HFF-Myc (cell line): ENCODE results near the gene FBXL19.
A peak's percentile ranks its signal among the peaks of the same experiment; 100 is the strongest.

Experiments
- DNase-seq: peaks from one replicate; pipeline ENCODE4 v3.0.0-alpha.2; 2011; ENCODE audit warnings: low read depth; ENCODE audit errors: extremely low read depth
- H3K4me3 ChIP-seq: replicated peaks from 2 replicates; pipeline ENCODE4 v1.5.1; 2011; ENCODE audit warnings: low read depth, mild to moderate bottlenecking, control low read depth, low read length
- TF ChIP-seq, protein P1 (sequence below): IDR thresholded peaks from 2 replicates; pipeline ENCODE4 v1.5.1; 2012; ENCODE audit warnings: mild to moderate bottlenecking, low read depth, low read length, control low read depth; ENCODE audit errors: missing control alignments

FBXL19 gene

DNA sequence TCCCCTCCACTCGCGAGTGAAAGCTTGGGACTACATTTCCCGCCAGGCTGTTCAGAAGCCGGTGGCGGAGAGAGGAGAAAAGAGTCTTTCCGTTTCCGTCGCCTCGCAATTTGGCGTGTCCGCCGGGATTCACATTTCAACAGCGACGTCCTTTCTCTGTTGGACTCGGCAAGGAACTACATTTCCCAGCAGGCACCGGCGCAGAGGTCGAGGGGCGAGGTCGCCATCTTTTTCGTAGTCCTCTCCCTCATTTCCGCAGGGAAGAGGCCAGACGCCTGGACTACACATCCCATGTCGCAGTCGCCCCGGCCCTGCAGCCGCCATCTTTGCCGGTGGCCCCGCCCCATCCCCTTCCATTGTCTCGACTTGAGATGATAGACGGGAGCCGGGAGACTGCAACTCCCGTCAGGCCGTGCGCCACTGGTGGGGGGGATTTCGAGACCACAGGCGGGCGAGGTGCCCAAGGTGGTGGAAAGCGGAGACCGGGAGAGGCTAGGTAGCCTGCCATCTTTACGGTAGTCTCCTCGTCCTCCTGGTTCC is 882 bp upstream of the FBXL19 start:
- DNase-seq = peak; percentile 99
- H3K4me3 ChIP-seq = peak overlapping the region; percentile 76
- TF ChIP-seq, protein P1, sequence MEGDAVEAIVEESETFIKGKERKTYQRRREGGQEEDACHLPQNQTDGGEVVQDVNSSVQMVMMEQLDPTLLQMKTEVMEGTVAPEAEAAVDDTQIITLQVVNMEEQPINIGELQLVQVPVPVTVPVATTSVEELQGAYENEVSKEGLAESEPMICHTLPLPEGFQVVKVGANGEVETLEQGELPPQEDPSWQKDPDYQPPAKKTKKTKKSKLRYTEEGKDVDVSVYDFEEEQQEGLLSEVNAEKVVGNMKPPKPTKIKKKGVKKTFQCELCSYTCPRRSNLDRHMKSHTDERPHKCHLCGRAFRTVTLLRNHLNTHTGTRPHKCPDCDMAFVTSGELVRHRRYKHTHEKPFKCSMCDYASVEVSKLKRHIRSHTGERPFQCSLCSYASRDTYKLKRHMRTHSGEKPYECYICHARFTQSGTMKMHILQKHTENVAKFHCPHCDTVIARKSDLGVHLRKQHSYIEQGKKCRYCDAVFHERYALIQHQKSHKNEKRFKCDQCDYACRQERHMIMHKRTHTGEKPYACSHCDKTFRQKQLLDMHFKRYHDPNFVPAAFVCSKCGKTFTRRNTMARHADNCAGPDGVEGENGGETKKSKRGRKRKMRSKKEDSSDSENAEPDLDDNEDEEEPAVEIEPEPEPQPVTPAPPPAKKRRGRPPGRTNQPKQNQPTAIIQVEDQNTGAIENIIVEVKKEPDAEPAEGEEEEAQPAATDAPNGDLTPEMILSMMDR = no peak

DNA sequence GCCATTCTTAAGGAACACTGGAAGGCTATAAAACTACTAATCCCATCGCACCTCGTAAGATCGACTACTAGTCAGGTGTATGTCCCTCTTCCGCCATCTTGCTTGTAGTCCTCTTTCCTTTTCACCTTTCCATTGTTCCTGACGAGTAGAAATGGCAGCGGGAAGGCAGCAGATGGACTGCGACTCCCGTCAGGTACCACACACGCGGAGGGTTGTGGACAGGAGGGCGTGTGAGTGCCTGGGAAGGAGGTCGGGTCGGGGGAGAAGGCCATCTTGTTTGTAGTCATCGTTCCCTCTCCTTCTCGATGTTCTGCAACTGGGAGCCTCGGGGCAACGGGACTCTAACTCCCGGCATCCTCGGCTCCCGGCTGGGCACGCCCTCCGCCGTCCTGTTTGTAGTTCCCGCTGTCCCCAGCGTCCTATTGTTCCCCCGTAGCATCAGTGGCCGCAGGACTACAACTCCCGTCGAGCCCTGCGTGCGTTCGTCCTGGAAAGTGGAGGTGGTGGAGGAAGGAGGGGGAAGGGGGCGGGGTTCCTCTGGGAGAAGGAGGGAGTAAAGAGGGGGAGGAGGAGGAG is 324 bp upstream of the FBXL19 start:
- TF ChIP-seq, protein P1 = no peak
- peak overlapping the region; percentile 76 for H3K4me3 ChIP-seq
- peak; percentile 99 for DNase-seq

DNA sequence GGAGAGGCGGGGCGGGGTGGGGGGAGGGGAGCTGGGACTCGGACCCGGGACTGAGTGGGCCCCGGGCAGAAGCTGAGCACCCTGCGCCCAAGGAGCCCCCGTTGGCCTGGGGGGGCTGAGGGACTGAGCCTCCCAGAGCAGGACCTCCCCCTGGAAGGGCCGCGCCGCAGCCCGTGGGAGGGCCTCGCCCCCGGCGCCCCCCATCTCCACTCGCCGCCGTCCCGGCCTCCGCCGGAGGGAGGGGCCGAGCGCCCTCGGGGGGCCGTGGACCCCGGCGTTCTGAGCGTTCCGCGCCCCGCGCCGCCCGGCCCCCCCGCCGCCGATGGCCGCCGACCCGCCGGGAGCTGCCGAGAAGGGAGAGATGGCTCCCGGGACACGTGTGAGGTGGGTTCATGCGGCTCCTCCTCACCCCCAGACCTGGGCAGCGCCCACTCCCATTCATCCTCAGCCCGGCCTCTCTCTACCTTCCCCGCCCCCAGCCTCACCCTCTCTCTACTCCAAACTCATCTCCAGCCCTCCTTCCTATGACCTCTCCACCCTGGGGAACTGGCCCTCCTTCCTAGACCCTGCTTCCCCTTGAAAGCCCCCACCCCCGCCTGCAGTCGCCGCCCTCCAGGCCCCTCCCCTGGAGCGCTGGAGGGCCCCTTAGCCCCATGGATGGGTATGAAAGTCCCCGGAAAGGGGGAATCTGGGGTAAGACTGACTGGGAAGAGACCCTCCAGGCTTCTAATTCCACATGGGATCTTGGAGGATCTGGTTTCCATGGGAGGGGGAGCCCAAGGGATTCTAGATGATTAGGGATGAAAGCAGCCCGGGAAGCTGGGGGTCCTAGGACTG is 922 bp downstream of the FBXL19 start:
- DNase-seq = no peak
- peak overlapping the region; percentile 76 for H3K4me3 ChIP-seq
- TF ChIP-seq, protein P1 = no peak

DNA sequence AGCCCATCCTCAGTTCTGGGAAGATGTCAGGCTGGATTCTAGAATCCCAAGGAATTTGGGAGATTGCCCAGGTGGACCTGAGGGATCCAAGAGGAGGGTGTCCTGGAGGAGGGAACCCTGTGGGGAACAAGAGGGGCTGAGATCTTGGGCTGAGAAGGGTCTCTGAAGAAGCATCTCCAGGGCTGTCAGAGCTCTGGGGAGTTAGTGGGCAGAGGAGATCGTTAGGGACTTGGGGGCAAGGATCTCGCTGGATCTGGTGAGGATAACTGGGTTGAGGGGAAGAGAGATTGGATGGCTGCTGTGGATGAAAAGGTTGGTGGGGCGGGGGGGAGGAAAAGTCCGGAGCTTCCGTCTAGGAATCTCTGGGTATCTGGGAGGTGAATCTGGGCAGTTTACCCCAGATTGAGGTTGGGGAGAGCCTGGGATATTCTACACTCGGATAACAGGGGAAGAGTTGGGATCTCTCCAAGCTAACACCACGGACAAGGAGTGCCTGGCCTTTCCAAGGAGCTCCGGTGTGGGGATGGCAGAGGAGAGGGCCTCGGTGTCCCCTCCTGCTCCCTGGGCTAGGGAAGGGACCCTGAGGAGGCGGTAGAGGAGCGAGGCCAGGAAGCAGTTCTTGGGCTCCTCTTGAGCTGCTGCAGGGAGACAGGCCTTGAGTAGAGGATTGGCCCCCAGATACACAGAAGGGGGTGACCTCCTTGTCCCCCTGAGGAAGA is 1.7 kb downstream of the FBXL19 start:
- DNase-seq = no peak
- peak overlapping the region; percentile 76 for H3K4me3 ChIP-seq
- TF ChIP-seq, protein P1 = no peak

DNA sequence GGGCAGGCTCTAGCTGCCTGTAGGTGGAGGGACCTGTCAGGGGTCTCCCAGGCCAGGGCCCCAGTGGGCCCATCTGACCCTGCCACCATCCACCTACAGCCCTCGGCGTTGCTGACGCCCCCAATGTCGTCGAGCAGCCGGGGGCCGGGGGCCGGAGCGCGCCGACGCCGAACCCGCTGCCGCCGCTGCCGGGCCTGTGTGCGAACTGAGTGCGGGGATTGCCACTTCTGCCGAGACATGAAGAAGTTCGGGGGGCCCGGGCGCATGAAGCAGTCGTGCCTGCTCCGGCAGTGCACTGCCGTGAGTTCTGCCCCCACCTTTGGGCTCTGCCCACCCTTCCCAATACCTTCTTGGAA is 2.2 kb downstream of the FBXL19 start:
- peak overlapping the region; percentile 76 for H3K4me3 ChIP-seq
- TF ChIP-seq, protein P1 = no peak
- no peak for DNase-seq

DNA sequence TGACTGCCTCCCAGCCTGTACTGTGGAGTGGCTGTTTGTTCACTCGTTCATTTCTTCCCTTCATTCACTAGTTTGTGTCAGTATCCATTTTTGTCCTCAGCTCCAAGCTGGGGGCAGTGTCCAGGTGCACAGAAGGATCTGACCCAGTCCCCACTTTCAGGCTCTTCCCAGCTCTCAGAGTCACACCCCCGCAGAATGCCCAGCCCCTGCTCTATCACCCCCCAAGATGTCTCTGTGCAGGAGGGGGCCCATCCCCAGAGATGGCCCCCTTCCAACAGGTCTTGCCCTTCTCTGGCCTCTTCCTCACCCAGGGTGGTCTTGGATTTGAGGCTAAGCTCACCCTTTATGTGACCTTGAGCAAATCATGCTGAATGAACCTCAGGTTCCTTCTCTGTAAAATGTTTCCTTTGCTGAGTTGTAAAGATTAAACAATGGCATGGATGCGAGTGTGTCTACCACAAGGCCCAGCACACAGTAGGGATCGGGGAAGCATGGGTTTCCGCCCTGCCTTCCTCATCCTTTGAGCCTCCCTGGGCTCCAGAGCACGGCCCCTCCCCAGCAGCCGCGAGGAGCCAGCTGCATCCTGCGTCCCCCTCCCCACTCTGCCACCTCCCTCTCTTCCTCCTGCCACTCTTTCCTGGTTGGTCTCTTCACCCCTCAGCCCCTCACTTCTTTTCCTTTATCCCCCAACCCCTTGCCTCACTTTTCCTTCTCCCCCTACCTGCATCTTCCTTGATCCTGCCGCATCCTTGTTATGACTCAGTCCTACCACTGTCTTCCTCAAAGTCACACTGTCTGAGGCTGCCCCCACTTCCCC is 2.8 kb downstream of the FBXL19 start:
- H3K4me3 ChIP-seq = no peak overlapping the region
- TF ChIP-seq, protein P1 = no peak
- DNase-seq = no peak
